Stimulated activated CD8-positive, alpha-beta memory T cell treated with anti-CD3 and anti-CD28 coated beads, Interleukin-15, amount 100 ng/mL, for 48 hours (primary cell): Measurements from ENCODE around the gene KLF3.
A peak's percentile ranks its signal among the peaks of the same experiment; 100 is the strongest.

Experiments used
- DNase-seq, 2 donors: peaks; one replicate each; pipeline ENCODE4 v3.0.0-alpha.2; 2020; ENCODE audit warnings: low read depth in 2 of 2

KLF3 gene

DNA sequence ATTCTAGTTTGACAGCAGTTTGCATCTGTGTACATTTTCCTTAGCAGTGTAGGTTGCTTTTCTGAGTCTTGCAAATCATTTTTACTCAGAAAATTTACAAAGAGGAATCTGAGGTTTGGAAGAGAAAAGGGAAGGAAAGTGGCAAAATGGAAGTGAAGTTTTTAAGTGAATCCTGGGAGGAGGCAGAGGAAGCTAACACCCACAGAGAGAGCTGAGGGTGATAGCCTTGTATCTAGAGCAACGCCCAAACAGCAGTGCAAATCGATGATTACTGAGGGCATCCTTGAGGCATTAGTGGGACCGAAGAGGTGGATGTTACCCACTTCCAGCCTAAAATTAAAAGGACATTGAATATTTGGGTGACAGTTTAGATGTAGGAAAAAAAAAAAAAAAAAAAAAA, 31.8 kb downstream of the KLF3 start:
- no peak for DNase-seq

DNA sequence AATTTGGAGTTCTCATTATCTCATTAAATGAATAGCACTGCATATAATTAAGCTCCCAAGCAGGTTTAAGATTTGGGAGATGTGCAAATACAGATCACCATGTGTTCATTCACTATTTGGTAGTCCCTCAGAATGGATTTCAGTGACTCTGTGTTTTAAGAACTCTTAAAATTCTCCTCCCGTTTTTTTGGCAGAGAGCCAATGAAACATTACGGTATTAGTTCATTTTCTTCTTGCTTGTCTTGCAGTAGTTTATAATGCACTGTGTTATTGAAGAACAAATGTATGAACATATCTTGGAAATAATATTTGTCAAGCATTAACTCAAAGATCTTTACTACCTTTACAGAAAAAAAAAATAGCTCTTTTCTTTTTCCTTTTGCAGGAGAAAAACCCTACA, 32.7 kb downstream of the KLF3 start:
- no peak for DNase-seq

DNA sequence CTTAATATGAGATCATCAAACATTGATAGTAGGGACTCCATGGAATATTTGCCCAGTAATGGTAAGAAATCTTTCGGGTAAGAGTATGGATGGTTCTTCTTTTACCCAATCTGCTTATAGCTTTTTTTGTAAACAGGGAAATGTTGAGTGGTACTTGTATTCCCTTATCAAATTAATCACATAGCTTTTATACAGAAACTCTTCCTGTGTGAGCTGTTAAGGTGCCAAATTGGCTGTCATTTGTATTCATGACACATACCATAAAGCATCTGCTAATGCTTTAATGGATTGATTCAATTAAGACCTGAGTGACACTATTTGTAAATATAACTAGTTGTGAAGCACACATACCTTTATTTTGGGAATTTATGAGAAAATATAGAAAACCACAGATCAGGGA, 34.2 kb downstream of the KLF3 start:
- no peak for DNase-seq

DNA sequence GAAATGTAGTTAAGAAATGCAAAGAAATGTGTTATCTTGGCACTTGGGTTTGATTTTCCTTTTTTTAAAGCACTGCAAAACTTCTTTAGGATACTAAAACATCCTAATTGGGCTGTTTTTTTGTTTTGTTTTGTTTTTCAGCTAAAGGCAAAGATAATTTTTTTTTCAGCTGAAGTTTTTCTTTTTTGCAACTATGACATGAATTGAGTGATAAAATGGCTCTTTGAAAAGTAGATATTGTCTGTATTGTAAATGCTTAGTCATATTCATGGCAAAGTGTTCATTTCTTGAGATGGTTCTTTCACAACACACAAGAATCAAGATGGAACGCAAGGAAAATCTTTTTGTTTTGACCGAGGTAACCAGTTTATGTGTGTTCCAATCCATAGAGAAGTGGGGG, 35.1 kb downstream of the KLF3 start:
- no peak for DNase-seq

DNA sequence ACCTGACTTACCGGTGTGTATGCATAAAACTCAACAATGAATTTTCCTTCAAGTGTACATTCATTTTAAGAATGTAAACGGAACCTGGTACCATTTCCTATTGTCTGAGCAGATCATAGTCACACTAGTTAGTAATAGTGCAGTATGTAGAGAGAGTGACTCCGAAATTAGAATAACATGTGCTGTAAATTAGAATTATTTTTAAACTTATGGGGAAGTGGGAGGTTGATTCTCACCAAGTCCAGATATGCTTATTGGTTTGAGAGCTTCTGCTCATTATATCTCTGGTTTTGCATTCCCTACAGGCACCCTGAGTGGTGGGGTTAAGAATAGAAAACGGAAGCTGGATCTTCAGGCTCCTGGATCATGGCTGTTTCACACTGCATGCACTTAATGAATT, 39.6 kb downstream of the KLF3 start:
- DNase-seq: no peak

DNA sequence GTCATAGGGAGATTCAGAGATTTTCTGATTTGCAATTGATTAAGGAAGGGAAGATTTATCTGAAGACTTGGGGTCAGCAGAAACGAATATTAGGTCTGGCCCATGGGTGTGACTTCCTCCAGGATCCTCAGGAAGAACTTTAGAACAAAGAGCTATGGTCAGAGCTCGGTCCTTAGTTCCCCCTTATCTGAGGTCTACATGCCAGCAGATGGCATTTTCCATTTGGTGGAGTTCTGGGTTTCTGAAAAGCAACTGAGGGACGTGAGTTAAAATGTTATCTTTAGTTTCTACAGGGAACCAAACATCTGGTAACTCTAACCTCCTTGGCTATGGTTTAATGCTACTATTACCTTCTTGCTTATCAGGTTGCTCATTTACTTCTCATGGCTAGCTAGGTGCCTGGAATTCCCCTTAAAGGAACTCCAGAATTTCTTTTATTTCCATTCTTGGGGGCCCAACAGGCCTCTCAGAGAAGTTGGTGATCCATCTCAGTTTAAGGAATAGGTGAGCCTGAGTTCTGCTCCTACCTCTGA, 40.7 kb downstream of the KLF3 start:
- no peak for DNase-seq

DNA sequence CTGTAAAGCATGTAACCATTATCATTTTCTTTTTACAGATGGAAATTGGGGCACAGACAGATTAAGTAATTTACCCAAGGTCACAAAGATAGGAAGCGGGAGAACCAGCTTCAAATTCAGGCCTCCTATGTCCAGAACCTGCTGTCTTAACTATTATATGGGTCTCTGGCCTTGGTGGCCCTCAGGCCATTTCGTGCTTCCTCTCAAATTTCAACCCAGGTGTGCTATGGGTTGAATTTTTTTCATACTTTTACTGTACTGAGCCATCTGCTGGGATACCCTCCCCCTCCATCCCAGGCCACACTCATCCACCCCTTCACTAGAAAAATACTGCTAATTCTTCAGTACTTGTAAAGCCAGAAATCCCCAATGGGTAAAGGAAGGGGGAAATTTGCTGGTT, 42.3 kb downstream of the KLF3 start:
- no peak for DNase-seq

DNA sequence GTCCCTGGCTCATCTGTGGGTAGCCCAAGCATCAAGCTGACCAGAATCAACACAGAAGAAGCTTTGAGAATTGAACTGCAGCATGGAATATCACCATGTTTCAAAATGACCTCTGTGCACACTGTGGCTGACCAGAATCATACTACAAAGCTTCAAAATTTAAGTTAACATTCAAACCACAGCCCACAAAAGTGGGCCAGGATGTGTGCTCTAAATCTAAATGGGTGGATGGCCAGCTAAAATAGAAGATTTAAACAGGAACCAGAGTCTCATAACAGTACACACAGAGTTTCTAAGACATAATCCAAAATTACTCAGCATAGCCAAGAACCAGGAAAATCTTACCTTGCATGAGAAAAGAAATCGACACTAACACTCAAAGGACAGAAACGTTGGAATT, 46.1 kb downstream of the KLF3 start:
- DNase-seq: no peak

DNA sequence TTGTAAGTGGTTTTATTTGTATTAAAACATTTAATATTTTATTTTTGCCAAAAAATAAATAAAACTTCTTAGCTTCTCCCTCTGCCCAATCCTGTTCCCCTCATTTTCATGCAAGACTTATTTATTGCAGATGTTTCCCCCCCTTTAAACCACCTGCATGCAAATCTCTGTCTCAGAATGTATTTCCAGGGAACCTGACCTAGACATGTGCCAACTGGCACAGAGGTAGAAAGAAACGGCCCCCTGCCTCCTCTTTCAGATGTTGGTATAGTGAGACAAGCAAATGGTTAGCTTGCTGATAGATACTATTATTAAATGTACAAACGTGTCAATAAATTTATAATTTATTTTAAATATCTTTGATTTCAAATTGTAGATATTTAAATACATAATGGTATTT, 47.1 kb downstream of the KLF3 start:
- DNase-seq: no peak

DNA sequence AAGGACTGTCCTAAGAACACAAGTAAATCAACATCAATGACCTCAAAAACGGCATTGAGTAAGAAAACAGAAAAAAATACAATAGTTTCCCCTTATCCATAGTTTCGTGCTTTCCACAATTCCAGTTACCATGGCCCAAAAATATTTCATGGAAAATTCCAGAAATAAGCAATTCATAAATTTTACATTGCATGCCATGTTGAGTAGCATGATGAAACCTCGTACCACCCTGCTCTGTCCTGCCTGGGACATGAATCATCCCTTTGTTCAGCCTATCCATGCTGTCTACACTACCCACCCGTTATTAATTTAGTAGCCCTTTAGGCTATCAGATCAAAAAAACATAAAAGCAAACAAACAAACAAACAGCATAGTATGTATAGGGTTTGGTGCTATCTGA, 51.1 kb downstream of the KLF3 start:
- DNase-seq: no peak

DNA sequence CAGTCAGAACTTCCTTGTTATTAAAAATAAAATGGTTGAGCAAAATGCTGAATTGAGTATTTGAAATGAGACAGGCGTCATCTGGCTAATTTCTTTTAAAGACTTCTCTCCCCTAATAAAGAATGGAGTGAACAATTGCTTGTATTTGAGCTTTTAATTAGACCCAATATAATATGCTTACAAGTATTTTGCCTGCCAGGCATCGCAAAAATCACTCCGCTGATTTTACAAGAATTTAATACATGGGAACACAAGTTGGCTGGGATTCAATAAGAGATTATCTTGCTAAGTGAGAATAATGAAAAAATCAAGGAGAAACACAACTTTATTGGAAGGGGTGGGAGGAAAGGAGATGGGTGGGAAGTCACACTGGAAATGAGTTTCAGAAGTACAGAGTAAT, 52.3 kb downstream of the KLF3 start:
- DNase-seq: no peak

DNA sequence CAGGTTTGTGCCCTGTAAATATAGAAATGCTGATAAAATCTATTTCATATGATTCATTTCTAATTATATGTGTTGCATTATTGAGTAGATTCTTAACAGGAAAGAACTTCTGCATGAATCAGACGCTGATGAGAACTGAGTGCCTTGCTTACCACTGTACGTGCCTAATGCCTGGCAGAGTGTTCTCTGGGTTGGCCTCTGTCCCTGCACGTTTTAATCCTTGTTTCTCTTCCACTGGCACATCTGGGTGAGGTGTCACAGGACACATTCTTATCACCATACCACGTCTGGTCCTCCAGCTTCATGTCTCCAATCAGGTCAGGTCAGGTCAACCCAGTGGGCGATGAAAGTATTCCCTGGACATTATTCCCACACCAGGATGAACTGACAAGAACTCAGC, 53.6 kb downstream of the KLF3 start:
- DNase-seq: no peak

DNA sequence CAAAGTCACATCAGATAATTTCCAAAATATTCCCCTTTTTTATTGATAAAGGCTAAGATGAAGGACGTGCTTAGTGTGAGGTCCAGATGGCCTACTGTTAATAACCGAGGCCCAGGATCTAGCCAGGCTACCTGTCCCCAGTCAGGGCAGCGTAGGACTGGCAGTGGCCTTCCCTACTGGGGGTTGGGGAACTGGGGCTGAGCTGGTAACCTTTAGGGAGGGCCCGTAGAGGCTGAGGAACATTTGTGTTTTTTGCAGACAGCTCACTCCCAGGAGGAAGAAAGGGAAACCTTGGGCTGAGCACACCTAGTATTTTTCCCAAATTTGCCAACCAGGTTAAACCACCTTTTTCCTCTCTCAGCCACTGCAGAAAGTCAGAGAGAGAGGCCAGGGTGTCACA, 59.1 kb downstream of the KLF3 start:
- DNase-seq: no peak

DNA sequence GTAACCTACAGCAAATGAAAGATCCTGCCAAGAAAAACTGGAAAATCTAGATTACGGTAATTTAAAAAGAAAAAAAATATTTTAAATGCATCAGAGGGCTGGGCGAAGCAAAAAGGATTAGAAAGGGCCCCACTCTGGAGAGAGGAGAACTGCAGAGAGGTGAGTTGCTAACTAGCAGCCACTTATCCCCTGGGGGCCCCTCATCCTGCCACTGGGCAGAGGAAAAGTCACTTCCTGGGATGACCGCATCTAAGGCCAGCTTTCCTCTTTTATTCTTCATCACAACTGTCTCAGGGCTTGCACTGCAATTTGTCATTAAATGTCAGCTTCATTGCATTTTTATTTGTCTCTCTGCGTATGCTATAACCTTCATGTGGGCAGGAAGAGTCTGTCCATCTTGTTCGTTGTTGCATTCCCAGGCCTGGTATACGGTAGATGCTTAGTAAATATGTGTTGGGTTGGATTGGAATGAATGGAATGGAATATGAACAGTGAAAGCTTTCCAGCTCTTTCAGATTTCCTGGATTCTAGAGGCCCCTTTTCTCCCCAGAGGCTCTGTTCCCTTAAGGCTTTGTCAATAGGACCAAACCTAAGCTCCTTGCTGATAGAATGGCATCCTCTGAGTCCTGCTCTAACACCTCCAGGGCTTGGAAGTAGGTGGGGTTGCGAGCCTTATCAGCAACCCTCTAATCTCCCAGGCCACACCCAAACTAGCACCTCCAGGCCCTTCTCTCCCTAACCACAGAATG, 59.9 kb downstream of the KLF3 start:
- DNase-seq: no peak

DNA sequence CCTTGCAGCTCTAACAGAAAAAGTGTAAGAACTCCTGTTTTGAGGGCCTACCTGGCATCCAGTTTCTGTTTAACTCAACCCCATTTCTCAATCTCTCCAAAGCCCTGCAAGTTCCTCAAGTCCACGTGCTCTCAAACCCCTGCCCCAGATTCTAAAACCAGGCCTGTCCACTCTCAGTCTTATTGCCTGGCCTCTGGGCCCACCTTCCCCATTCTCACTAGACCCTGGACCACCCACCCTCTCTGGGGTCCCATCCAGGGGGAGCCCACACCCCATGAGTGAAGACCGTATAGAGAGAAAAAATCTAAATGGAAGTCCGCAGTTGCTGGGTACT, 60.4 kb downstream of the KLF3 start:
- DNase-seq: no peak

DNA sequence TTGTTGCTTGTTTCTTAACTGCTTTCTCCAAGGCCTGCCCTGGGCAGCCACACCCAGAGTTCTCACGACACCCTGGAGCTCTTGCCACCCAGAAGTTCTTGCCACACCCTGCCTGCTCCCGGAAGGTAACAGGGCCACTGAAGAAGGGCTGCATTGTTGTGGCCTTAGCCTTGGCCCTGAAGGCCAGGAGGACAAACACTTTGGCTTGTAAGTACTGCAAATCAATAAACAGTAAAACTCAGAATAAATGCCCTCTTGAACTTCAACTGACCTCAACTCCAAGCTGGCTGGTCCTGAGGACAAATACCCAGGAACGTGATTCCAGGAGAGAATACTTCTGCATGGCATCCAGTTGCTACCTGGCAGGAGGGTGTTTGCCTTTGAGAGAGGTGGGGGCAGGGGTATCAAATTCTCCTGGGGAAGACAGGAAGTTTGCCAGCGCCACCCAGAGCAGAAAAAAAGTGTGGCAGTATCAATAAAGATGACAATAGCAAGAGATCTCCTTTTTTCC, 64.7 kb downstream of the KLF3 start:
- DNase-seq: no peak

DNA sequence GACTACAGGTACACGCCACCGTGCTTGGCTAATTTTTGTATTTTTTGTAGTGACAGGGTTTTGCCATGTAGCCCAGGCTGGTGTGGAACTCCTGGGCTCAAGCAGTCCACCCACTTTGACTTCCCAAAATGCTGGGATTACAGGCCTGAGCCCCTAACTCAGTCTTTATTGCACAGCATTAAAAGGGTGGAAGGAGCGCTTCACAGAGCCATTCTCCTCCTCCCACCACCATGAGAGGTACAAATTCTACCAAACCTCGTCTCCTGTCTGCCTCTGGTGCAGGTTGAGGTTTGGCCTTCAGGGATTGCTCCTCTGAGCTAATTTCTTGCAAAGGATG, 66.5 kb downstream of the KLF3 start:
- DNase-seq: no peak

DNA sequence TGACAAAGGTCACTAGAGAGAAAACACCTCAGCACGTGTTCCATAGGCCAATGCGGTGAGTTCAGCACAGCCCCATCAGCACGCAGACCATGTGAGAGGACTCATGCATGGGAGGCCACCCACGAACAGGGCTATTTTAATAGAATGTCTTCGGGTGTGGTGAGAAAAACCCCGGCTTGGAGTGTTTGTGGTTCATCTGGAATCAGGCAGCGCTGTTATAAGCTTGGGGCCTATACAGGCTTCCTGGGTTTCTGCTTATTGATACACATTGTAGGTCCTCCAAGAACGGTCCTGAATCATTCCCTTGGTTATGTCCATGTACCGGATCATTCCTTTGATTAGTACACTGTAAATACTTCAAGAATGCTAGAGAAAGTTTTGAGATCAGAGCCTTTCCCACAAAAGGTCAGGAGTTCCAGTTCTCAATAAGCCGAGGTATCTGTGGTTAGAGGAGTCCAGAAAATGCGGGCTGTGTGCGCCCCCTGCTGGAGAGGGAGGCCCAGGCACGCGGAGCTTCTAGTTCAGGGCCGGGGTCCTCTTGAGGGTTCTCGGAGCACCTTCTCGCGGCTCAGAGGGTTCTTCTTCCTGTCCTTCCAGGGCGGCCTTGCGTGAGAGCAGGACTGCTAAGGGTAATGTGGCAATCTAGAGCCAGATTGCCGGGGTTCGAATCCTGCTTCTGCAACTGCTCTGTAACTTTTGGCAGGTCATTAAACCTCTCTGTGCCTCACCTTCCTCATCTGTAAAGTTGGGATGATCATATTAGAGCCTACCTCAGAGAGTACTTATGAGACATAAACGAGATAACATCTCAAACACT, 67.0 kb downstream of the KLF3 start:
- peak; percentile 53 to 69 for DNase-seq

DNA sequence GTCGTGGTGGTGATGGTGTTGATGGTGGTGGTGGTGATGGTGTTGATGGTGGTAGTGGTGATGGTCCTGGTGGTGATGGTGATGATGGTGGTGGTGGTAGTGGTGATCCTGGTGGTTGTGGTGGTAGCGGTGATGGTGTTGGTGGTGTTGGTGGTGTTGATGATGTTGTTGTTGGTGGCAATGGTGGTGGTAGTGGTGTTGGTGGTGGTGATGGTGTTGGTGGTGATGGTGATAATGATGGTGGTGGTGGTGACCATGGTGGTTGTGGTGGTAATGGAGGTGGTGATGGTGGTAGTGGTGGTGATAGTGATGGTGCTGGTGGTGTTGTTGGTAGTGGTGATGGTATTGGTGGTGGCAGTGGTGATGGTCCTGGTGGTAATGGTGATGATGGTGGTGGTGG, 69.7 kb downstream of the KLF3 start:
- DNase-seq: no peak

DNA sequence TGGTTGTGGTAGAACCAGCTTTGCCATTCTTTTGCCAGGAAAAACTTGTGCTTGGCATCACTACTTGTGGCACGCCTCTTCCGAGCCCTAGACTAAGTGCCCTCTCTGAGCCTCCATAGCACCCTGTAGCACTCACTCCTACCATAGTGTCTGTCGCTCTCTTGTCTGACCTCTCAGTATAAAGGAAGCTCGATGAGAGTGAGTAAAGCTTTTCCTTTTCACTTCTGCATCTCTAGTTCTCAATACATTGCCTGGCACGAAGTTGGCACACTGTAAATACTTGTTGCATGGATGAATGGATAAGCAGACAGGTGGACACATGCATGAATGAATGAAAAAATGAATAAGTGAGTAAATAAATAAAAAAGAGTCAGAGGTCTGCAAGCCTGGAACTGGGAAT, 70.4 kb downstream of the KLF3 start:
- DNase-seq: no peak

DNA sequence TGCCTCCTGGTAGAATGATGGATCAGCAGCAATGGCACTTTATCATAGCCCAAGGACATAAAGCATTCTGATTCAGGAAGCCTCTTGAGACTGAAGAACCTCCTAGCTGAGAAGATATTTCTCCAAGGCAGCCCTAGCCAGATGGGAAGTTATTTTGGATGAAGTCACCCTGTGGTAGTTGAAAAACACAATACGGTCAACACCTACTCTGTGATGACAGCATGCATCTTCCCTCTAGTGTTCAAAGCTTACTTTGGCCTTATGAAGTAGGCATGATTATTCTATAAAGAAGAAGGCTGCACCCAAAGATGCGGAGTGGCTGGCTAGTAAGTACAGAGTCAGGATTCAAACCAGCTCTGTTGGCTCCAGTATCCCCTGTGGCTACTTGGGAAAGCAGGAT, 70.9 kb downstream of the KLF3 start:
- no peak for DNase-seq

DNA sequence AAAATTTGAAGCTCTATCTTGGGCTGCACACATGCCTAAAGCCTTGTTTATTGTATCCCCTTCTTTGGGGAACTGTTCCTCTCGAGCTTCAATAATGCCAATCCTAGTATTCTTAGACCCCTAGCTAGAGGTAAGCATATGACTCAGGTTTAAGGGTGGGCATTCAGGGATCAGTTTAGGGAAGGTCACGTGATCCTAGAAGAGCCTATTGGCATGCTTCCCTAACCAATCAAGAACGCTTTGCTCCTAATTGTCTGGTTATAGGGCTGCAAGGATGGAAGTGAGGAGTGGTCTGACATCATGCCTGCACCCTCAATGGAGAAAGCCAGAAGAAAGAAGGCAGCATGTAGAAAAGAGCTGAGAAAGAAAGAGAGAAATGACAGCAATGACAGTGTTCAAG, 71.9 kb downstream of the KLF3 start:
- no peak for DNase-seq
